ENCODE measurements around the gene PDK4.
A peak's percentile ranks its signal among the peaks of the same experiment; 100 is the strongest.
"Not testable (repeated sequence)": the region's sequence is repeated elsewhere in the genome, so short reads cannot be mapped to it uniquely, and the experiment has no call there.

PDK4 gene

DNA sequence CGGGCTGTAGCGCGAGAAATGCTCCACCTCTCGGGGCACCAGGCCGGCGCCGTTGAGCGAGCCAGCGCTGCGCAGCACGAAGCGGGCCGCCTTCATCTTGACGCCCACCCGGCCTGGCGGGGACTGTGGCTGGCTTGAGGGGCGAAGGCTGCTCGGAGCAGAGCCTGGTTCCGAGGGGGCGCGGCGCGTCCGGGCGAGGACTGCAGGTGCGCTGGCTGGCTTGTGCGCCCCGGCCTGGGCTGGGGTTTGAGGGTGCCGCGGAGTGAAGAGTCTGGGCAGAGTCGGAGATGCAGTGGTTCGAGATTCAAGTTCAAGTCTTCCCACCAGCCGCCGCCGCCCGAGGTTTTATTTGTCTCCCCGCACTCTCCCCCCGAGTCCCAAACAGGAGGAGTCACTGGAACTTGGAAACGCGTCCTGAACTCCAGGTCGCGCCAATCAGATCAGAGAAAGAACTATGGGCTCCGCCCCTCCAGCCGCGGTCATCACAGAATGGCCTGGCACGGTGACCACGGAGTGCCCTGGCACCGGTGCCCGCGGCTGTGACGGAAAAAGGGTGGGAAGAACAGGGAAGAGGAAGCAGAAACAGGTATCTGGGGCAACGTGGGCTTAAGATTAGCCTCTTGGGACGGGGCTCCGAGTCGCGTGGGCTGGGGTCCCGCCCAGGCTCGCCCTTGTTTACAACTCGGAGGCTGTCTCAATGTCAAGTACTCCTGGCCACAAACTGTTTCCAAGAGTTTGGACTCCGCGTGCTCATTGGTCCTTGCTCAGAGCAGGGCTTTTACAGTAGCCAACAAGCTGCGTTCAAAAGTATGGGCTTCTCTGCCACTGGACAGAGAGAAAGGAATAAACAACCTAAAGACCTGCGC is at the start of gene PDK4:
Gene PDK4 (minus strand): TSS at position 319 of the 866 bp plus-strand sequence. CDS start 223 bp downstream, at position 96.
- no peak for DNase-seq

DNA sequence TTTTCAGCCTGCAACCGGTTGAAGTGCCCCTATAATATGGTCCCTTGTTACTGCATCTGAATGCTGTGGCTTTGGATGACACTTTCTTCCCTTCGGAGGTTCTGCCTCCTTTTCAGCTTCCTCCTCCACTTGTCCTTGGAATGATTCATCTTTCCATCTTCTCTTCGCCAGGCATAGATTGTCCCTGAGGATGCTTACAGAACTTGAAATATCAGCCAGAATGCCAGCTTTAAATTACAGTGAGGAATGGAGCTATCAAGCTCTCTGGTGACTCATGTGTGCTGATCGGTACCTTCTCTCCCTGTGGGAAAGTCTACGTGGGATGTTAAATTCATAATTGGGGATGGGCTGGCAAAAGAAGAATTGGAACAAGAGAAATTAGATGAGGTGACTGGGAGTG is 45.9 kb upstream of the PDK4 start:
- DNase-seq: no peak

- DNase-seq: no peak
Observed at GRCh38 chr7:95636140-95636940, 40.0 kb upstream of the PDK4 start.

DNA sequence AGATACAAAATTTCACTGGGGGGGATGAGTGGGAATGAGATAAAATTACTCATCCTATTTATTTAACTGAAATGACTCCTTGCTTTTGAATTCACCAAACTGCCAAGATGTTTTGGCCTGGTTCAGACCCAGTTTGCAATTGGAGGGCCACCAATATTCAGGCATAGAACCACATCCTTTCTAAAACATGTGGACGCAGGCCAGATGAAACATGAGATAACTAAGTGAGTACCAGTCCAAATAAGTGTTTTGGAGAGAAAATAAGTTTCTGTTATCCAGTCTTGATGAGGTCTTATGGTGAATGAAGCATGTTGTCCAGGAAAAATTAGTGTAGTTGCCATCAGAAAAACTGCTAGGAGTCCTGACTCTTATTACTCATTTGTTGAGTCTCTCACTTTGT is 36.3 kb upstream of the PDK4 start:
- no peak for DNase-seq

GRCh38 chr7:95631527-95631926 is 35.2 kb upstream of the PDK4 start:
- no peak for DNase-seq

DNA sequence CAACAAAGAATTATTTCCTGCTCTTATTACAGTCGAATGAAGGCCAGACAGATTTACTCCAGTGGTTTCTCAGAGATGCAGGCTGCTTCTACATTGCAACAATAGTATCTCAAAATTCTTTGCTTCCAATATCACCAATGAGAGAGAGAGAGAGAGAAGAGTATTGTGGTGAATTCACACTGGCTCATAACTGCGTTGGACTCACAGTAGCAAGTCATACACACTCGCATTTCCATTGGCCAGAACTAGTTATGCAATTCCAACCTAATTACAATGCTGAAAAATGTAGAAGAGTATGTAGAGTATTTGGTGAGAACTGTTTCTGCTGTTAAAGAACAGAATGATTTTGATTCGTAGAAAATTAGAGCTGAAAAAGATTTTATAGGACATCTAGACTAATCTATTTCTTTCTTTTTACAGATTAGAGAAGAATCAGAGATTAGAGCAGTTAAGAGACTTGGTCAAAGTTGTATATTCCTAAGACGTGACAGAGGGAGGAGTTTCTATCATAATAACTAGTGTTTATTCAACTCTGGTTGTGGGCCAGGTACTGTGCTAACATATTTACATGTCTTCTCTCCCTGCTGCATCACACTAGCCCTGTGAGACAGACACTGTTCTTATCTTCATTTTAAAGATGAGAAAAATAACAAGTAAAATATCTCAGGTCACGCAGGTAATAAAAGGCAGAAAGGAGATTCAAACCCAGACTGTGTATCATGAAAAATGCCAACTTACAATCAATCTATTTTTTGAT is 34.6 kb upstream of the PDK4 start:
- no peak for DNase-seq

GRCh38 chr7:95628831-95629439 is 32.6 kb upstream of the PDK4 start:
- no peak for DNase-seq

- no peak for DNase-seq
Observed at GRCh38 chr7:95623788-95624187, 27.5 kb upstream of the PDK4 start.

- DNase-seq: no peak
Observed at GRCh38 chr7:95622859-95623258, 26.5 kb upstream of the PDK4 start.

DNA sequence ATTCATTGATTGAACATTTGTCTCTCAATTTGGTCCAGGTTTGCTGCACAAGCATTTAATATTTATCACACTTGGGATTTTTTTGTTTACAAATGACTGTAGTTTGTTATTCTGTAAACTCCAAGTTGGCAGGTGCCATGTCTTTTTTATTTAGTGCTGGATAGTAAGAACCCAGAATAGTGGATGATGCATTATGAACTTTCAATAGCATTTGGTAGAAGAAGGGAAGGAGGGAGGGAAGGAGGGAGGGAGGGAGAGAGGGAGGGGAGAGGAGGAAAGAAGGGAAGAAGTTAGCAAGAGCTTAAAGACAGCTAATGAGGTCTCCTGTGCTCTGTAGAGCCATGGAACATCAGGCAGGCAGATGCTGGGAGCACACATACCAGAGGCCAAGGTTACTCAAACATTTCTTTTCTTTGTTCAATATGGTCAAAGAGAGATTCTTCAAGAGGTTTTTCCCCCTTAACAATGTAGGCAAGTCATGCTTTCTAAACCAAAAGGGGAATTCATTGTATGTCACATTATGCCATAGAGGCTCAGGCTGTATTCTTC is 25.8 kb upstream of the PDK4 start:
- no peak for DNase-seq

DNA sequence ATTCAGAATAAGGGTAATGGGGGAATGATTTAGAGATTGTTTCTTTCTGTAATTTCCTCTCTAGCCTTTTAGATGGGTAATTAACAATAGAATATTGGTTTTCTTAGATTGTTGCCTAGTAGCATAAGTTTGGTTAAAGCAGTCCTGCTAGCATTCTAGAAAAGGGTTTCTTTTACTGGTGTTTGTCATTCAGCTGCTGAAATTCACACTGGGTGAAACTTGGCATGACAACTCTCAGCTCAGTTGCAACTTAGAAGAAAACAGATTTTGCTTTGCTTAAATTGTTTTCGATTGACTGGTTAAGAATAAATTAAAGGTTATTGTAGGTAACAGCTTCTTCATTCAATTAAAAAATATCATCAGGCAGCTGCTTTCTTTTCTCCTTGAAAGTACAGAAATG is 25.1 kb upstream of the PDK4 start:
- no peak for DNase-seq

GRCh38 chr7:95620631-95621030 is 24.3 kb upstream of the PDK4 start:
- no peak for DNase-seq

DNA sequence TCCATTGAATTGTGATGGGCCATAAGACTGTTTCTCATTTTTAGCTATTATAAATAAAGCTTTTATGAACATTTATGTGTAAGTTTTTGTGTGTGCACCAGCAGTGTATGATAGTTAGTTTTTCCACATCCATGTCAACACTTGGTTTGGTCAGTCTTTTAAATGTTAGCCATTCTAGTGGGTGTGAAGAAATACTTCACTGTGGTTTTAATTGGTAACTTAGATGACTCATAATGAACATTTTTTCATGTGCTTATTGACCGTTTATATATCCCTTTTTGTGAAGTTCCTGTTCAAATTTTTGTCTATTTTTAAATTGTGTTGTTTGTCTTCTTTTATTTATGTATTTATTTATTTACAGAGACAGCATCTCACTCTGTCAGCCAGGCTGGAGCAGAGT is 23.6 kb upstream of the PDK4 start:
- no peak for DNase-seq

DNA sequence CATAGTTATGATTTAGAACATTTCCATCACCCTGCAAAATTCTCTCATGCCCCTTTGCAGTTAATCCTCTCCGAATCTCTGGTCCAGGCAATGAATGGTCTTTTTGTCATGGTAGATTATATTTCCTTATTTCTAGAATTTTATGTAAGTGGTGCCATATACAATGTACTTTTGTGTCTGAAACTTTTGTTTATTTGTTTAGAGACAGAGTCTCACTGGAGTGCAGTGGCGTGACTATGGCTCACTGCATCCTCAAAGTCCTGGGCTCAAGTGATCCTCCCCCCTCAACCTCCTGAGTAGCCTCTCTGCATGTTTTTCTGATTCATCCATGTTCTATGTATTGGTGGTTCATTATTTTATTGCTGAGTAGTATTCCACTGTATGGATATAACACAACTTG is 23.2 kb upstream of the PDK4 start:
- DNase-seq: no peak

DNA sequence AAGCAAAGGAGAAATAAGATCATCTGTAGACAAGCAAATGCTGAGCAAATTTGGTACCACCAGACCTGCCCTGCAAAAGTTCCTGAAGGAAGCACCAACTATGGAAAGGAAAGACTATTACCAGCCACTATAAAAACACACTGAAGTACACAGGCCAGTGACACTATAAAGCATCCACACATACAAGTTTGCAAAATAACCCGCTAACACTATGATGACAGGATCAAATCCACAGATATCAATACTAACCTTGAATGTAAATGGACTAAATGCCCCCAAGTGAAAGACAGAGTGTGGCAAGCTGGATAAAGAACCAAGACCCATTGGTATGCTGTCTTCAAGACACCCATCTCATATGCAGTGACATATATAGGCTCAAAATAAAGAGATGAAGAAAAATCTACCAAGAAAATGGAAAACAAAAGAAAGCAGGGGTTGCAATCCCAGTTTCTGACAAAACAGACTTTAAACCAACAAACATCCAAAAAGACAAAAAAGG is 18.2 kb upstream of the PDK4 start:
- DNase-seq: no peak

DNA sequence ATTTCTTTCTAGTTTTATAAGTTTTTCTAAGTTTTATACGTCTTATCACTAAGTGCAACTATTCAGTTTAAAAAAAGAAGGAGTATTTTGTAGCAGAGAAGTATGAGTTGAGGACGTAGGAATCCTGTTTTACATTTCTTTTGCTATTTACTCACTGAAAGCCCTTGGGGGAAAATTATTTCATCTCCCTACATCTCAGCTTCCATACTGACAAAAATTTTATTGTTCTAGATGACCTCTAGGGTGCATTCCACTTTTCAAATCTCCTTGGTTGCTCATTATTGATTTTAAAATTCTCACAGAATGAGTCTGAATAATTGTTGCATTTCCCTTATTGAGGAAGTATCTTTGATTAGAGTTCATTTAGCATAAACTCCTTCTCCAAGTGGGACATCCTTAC is 14.9 kb upstream of the PDK4 start:
- DNase-seq: no peak

GRCh38 chr7:95609277-95609971 is 13.1 kb upstream of the PDK4 start:
- no peak for DNase-seq

DNA sequence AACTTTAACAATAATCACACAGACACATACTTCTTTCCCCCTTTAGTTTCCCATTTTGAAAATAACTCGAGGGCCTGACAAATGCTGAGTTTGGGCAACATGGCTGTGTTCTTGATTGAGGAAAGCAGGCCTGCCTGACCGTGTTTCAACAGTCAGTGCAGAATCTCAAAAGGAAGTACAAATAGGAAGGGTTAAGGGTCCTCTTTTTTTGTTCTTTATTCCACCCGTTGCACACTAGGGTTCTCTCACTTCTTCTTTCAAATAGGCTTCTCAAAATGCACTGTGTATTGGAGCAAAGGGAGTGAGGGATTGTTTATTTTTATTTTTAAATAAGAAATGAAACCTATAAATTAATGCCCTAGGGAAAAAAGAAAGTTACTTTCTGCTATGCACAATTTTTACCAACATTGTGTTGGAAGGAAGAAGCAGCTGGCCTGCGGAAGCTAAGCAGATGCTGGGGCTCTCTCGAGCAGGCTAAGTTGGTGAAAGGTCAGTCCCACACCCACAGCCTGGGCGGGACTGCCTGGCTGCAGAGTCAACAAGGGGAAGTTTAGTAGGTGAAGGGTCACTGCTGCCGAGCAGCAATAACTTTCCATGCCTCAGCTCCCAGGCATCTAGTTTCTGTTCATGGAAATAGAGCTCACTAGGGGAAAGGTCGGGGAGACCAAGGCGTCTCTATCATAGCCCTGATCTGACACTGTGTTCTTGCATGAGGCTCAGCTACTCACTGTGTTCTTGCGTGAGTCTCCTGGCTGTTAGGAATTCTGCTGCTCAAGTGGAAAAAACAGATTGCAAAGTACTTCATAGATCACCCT is 12.2 kb upstream of the PDK4 start:
- peak; percentile 13 for DNase-seq

- DNase-seq: no peak
Observed at GRCh38 chr7:95607561-95607960, 11.2 kb upstream of the PDK4 start.

DNA sequence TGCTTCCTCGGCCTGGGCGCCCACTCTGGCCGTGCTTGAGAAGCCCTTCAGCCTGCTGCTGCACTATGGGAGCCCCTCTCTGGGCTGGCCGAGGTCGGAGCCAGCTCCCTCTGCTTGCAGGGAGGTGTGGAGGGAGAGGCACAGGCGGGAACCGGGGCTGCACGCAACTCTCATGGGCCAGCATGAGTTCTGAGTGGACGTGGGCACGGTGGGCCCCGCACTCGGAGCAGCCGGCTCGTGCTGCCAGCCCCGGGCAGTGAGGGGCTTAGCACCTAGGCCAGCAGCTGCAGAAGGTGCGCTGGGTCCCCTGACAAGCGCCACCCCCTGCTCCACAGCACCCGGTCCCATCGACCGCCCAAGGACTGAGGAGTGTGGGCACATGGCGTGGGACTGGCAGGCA is 9.0 kb upstream of the PDK4 start:
- DNase-seq: no peak

DNA sequence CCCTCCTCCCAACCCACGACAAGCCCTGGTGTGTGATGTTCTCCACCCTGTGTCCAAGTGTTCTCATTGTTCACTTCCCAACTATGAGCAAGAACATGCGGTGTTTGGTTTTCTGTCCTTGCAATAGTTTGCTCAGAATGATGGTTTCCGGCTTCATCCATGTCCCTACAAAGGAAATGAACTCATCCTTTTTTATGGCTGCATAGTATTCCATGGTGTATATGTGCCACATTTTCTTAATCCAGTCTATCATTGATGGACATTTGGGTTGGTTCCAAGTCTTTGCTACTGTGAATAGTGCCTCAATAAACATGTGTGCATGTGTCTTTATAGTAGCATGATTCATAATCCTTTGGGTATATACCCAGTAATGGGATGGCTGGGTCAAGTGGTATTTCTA is 8.5 kb upstream of the PDK4 start:
- not testable (repeated sequence) for DNase-seq

Data from NCI-H2171 (cell line).